GM19035 (cell line): ENCODE data around the gene ARL6IP4.

Source experiments
- ATAC-seq: cut with Tn5 transposase; IDR thresholded peaks from one replicate; pipeline ENCODE4 v1.9.1; 2021; ENCODE audit not compliant: unreplicated experiment

ARL6IP4 gene

GRCh38 chr12:122989874-122990419 is 9.5 kb downstream of the ARL6IP4 start:
- ATAC-seq = no peak

GRCh38 chr12:122990561-122990960 is 10.1 kb downstream of the ARL6IP4 start:
- no peak for ATAC-seq

- ATAC-seq = no peak
Observed at GRCh38 chr12:122990961-122991622, 10.6 kb downstream of the ARL6IP4 start.

GRCh38 chr12:122991623-122992275 is 11.3 kb downstream of the ARL6IP4 start:
- ATAC-seq = no peak

- ATAC-seq = no peak
Observed at GRCh38 chr12:122992386-122992785, 11.9 kb downstream of the ARL6IP4 start.

- ATAC-seq = no peak
Observed at GRCh38 chr12:122994140-122994675, 13.7 kb downstream of the ARL6IP4 start.

GRCh38 chr12:122994781-122995502 is 14.5 kb downstream of the ARL6IP4 start:
- ATAC-seq = no peak

- ATAC-seq = no peak
Observed at GRCh38 chr12:122995503-122996187, 15.2 kb downstream of the ARL6IP4 start.

- no peak for ATAC-seq
Observed at GRCh38 chr12:122996188-122996601, 15.7 kb downstream of the ARL6IP4 start.

- no peak for ATAC-seq
Observed at GRCh38 chr12:122996621-122997342, 16.3 kb downstream of the ARL6IP4 start.

GRCh38 chr12:122997343-122998250 is 17.1 kb downstream of the ARL6IP4 start:
- no peak for ATAC-seq

- no peak for ATAC-seq
Observed at GRCh38 chr12:122998316-122998715, 17.8 kb downstream of the ARL6IP4 start.

GRCh38 chr12:122999196-122999946 is 18.9 kb downstream of the ARL6IP4 start:
- no peak for ATAC-seq

GRCh38 chr12:122999986-123000420 is 19.5 kb downstream of the ARL6IP4 start:
- ATAC-seq = no peak

GRCh38 chr12:123000578-123000977 is 20.1 kb downstream of the ARL6IP4 start:
- ATAC-seq = no peak

GRCh38 chr12:123001464-123001863 is 21.0 kb downstream of the ARL6IP4 start:
- no peak for ATAC-seq

GRCh38 chr12:123003257-123003656 is 22.8 kb downstream of the ARL6IP4 start:
- ATAC-seq = no peak

- no peak for ATAC-seq
Observed at GRCh38 chr12:123004287-123004686, 23.8 kb downstream of the ARL6IP4 start.
